NCI-H748 (cell line): ENCODE data around the gene SEMA3B.
"Not testable (repeated sequence)": the region's sequence is repeated elsewhere in the genome, so short reads cannot be mapped to it uniquely, and the experiment has no call there.

Experiments used
- DNase-seq: peaks from one replicate; lab custom pipeline; 2025; ENCODE audit not compliant: unreplicated experiment; lab: John Stamatoyannopoulos, UW

Gene SEMA3B

GRCh38 chr3:50237754-50238548, 31.0 kb upstream of the SEMA3B start:
- peak; percentile 82 for DNase-seq

DNA sequence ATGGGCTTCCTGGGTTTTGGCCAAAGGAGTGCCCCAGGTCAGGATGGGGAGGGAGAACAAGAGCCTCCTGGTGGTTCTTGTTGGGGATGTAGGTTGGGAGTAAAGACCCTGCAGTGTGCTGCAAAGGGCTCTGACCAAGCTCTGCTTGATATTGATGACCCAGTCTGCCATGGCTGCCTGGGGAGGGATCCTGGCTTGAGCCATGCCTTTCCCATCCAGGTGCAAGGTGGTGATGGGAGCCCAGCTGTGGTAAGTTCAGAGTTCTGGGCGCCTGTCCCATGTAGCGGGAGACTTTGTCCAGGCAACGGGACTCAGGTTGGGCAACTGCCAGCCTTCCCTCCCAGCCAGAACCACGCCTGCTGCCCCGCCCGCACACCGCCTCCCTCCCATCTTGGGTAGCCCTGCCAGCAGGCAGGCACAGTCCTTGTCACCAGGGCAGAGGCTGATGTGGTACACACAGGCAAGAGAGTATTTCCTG, 30.4 kb upstream of the SEMA3B start:
- peak; percentile 42 for DNase-seq

DNA sequence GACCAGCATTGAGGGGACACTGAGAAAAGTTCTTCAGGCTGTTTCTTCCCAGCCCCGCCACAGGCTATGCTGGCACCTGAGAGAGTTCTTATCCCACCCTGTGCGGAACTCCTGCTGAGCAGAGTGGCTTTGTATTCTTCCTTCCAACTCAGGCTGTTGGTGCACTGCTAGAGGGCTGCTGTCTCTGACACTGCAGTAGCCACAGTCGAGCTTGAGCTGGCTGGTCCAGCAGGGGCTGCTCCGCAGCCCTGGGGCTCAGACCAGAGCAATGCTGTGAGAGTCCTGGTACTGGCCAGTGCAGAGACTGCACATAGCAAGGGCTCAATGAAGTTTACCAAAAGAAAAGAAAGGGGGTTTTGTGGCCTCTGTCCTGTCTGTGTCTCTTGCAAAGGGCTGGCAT, 29.3 kb upstream of the SEMA3B start:
- DNase-seq = no peak

DNA sequence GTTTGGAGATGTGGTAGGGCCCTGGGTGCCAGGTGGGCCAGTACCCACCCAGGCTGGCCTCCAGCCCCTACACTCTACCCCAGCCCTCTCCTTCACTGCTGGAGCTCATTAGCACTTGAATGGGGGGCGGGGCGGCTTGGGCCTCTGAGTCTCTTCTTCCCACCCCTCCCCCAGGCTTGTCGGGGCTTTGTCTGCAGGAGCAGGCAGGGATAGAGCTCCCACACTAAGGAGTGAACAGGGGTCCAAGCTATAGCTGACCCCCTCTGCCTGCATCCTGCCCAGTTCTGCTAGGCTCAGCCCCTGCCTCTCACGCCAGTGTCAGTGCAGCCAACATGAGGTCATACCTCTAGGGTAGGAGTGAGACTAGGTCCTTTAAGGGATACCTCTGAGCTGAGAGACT, 27.8 kb upstream of the SEMA3B start:
- DNase-seq = peak; percentile 55

- DNase-seq = no peak
These were observed 27.1 kb upstream of the SEMA3B start for GRCh38 chr3:50241713-50242380.

GRCh38 chr3:50242381-50242770, 26.6 kb upstream of the SEMA3B start:
- DNase-seq = no peak

- no peak for DNase-seq
These were observed 25.9 kb upstream of the SEMA3B start for GRCh38 chr3:50242851-50243542.

DNA sequence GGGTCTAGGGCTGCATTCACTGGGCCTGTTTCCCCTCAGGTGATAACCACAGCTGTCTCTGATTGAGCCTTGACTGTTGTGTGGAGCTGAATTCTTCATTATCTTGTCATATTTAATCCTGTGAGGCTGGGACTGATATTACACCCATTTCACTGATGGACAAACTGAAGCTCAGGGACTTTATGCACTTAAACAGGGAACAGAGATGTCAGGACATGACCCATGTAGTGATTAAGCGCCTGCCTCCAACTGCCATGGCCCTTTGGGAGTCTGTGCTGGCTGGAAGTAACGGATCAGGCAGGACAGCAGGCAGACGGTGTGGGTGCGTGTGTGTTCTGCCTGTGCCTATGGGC, 25.4 kb upstream of the SEMA3B start:
- no peak for DNase-seq

DNA sequence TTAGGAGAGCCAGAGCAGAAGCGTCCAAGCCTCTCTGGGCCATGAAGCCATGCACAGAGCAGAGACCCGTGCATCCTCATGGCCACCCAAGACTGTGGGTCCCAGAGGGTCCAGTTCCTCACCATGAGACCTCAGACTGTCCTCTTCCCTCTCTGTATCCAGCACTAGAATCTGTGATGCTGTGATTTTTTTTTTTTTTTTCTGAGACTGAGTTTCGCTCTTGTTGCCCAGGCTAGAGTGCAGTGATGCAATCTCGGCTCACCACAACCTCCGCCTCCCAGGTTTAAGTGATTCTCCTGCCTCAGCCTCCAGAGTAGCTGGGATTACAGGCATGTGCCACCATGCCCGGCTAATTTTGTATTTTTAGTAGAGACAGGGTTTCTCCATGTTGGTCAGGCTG, 24.1 kb upstream of the SEMA3B start:
- DNase-seq = not testable (repeated sequence)

- peak; percentile 27 for DNase-seq
These were observed 23.6 kb upstream of the SEMA3B start for GRCh38 chr3:50245251-50245745.

GRCh38 chr3:50245831-50246516, 23.0 kb upstream of the SEMA3B start:
- peak; percentile 86 for DNase-seq

DNA sequence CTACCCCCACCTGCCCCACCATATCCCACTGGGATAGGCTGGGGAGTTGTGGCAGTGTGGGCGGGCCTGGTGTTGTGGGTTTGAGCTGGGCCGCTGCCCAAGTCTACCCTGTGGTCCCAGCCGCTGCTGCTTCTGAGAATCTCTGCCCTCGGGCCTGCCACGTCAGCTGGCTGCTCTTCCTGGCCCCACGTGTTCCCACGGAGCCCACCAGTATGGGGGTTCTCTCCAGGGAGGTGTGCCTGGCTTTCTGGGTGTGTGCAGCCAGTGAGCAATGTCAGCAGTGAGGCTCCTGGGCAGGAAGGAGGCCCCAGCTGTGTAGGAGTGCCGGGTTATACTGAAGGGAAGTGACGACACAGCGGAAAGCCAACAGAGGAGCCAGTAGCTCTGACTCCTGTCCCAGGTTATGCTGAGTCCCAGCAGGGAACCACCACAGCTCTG, 22.4 kb upstream of the SEMA3B start:
- DNase-seq = no peak

DNA sequence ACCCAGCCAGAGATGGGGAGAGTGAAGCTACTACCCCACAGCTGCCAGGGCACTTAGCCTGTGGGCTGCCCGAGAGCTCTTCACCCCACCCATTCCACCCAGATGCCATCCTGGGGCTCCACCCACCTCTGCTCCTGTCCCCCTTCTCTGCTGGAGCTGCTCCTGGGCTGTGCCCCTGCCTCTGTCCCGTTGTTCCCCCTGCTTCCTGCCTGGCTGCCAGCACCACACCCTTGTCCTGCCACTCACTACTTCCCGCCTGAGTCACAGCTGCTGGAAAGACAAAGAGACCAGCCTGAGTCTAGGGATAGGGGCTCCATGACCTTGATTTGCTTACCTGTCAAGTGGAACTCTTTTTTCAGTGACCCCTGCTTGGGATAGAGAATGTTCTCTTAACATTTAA, 20.6 kb upstream of the SEMA3B start:
- no peak for DNase-seq

- DNase-seq = no peak
These were observed 19.5 kb upstream of the SEMA3B start for GRCh38 chr3:50249457-50249856.

DNA sequence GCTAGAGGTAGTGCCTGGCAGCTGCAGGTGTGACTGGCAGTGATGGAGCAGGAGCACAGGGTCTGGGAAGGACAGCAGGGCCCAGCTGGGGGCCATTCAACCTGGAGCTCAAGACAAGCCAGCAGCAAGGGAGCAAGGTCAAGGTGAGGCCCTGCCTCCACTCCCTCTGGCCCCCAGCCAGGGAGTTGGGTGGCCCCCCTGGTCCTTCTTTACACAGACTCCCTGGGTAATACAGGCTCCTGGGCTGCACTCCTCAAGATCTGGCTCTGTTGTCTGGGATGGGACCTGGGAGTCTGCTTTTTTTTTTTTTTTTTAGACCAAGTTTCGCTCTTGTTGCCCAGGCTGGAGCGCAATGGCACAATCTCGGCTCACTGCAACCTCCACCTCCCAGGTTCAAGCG, 18.4 kb upstream of the SEMA3B start:
- DNase-seq = no peak

DNA sequence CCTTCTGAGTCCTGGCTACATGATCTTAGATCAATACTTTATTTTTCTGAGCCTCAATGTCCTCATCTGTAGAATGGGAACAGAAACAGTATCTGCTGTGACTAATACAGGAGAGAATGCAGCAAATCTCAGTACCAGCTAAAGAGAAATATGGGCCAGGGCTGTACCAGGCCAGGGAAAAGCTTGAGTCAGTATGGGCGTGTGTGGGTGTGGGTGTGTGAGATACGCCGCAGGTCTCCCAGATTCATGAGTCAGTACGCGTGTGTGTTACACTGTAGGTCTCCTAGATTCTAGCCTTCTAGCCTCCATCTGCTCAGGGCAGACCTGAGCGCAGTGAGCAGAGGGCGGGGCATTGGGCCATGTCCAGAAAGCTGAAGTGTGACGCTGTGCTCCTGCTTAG, 17.7 kb upstream of the SEMA3B start:
- no peak for DNase-seq

GRCh38 chr3:50254577-50255250, 14.2 kb upstream of the SEMA3B start:
- DNase-seq = no peak

GRCh38 chr3:50255251-50255615, 13.7 kb upstream of the SEMA3B start:
- no peak for DNase-seq

GRCh38 chr3:50256978-50257890, 11.7 kb upstream of the SEMA3B start:
- DNase-seq = peak; percentile 36
